OCI-LY7 (cell line): ENCODE measurements around the gene HAL.

Experiments
- EZH2phosphoT487 ChIP-seq: fragments of 200-600 bp; sonication (generic); IDR thresholded peaks from 2 replicates; pipeline ENCODE4 v1.6.1; 2018; ENCODE audit warnings: low read depth, borderline replicate concordance, mild to moderate bottlenecking, mixed run types, antibody characterized with exemption, low read length, moderate library complexity, mixed read lengths
- TF ChIP-seq, protein P1 (sequence below): fragments of 200-600 bp; sonication (generic); conservative IDR thresholded peaks from 2 replicates; pipeline ENCODE4 v1.5.1; 2014; ENCODE audit warnings: mild to moderate bottlenecking, antibody characterized with exemption, low read length, moderate library complexity, mixed read lengths

- TF ChIP-seq, protein P1, sequence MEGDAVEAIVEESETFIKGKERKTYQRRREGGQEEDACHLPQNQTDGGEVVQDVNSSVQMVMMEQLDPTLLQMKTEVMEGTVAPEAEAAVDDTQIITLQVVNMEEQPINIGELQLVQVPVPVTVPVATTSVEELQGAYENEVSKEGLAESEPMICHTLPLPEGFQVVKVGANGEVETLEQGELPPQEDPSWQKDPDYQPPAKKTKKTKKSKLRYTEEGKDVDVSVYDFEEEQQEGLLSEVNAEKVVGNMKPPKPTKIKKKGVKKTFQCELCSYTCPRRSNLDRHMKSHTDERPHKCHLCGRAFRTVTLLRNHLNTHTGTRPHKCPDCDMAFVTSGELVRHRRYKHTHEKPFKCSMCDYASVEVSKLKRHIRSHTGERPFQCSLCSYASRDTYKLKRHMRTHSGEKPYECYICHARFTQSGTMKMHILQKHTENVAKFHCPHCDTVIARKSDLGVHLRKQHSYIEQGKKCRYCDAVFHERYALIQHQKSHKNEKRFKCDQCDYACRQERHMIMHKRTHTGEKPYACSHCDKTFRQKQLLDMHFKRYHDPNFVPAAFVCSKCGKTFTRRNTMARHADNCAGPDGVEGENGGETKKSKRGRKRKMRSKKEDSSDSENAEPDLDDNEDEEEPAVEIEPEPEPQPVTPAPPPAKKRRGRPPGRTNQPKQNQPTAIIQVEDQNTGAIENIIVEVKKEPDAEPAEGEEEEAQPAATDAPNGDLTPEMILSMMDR = no peak
- no peak for TF ChIP-seq EZH2phosphoT487
Observed at GRCh38 chr12:95978774-95979173, 17.4 kb downstream of the HAL start.
